ENCODE measurements around the gene GAS7.

GAS7 gene

DNA sequence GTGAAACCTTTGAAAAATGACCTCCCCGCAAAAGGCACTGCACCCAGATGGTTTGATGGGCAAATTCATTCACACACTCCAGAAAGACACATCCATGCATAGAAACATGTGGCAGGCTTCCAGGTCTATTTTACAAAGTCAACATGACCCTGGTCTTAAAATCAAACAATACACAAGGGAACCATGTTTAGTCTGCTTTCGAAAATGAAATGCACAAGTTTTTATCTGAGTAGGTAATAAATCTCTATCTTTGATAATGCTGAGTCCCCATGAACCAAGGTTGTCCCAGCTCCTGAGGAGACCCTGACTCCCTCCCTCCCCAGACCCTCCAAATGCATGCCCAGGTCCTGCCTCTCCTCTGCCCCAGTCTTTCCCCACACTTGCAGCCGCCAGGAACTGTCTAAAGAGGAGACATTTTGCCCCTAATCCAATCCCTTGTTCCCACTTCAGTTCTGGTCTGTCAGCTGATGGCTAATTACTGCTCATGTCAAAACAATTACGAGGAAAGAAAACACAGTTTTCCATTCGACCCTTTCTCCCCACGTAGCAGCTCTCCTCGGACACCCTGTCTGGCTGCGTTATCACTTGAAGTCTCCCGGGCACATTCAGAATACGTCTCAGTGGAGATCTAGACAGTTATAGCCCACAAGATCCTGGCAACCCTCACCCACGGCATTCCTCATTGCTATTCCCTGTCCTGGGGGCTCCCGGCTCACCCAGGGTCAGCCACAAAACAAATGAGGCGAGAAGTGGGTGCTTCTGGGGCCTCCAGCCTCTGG lies 224.5 kb downstream of the GAS7 start:
- no peak for DNase-seq

DNA sequence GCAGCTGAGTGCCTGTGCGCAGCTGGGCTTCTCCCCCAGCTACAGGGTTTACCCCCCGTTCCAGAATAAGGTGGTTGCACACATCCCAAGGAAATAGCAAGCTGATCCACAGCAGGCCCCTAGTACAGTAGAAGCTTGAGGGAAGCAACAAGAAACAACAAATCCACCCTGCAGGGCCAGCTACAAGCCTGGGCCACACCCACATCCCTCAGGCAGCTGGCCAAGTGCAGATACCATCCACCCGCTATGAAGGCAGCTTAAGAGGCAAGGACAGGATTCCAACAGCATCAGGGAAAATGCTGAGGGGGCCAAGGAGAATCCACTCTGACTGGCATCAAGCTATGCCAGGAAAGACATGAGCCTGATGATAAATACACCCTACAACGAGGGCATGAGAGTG lies 226.4 kb downstream of the GAS7 start:
- no peak for DNase-seq

DNA sequence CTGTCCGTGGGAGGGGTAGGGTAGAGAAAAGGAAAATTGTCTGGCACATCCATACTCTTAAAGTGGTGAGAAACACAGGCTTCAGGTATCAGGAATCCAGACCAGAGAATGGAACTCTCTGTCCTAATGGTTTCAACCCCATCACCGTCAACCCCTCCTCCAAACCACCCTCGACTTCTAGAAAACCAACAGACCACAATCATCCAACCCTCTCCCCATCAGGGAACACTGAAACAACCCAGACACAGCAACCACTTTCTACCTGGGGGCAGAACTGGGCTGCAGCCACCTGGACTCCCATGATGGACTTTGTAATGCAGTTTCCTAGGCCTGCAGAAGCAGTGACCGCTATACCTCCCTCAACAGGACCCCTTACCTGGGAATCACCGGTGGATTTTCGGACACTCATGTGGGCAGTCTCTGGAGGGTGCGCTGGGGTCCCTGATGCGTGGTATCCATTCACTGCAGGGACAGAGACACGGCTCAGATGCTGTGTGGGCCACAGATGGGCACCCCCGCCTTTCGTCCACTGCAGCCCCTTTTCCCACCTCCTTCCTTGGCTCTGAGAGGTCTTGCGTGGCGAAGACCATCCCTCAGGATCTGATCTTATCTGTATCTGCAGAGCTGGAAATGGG lies 229.0 kb downstream of the GAS7 start:
- no peak for DNase-seq

DNA sequence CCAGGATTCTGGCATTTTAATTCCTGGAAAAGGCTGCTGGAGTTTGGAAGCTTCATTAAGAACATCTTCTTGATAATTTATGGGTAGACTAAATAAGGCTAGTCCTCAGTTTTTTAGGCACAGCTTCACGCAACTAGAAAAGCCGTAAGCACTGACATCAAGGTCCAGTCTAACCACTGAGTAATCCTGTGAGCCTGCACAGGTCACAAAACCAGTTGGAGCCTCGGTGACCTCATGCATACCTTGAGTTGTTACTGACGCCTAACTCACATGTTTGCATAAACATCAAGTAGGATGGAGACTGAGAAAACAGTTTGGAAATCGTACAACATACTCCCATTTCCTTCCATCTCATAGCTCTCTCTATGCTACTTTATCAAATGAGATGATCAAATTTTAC lies 229.5 kb downstream of the GAS7 start:
- DNase-seq: no peak

DNA sequence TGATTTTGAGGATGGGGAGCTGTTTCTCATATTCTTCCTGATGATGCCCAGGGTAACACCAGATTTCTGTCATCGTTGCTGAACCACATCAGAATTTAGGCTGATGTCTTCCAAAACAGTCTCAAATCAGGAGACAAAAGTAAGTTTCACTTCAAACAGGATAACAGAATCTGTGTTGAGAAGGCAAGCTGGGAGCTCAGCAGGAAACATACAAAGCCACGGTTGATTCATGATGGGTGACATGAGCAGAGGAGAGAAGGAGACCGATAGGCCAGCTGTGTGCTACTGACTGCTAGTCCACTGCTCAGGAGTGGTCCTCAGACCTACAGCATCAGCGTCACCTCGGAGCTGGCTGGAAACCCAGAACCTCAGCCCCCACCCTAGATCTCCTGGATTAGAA lies 230.4 kb downstream of the GAS7 start:
- no peak for DNase-seq

DNA sequence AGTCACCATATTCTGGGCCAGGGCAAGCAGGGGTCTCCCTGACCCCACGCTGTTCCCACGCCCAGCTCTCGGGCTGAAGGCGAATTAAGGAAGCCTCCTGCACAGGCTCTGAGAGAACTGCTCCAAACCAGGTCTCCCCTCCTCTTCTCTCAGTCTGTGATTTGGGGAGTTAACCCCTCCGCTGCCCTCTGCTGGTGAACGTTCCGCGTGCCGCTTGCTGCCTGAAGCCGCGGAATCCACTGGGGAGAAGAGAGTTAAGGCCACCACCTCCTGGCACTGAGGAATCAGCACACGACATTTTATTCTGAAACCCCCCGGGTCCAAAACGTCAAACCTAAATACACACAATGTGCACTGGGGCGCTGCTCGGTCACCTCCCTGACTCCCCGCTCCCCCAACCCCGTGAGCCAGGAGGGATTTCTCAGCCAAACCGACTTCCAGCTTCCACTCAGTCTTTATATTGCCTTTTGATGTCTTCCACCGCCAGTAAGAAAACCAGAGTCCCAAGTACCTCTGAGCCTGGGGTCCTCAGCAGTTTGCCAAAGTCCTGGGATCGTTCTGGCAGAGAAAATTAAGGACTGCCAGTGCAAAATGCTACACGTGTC lies 238.9 kb downstream of the GAS7 start:
- DNase-seq: no peak

DNA sequence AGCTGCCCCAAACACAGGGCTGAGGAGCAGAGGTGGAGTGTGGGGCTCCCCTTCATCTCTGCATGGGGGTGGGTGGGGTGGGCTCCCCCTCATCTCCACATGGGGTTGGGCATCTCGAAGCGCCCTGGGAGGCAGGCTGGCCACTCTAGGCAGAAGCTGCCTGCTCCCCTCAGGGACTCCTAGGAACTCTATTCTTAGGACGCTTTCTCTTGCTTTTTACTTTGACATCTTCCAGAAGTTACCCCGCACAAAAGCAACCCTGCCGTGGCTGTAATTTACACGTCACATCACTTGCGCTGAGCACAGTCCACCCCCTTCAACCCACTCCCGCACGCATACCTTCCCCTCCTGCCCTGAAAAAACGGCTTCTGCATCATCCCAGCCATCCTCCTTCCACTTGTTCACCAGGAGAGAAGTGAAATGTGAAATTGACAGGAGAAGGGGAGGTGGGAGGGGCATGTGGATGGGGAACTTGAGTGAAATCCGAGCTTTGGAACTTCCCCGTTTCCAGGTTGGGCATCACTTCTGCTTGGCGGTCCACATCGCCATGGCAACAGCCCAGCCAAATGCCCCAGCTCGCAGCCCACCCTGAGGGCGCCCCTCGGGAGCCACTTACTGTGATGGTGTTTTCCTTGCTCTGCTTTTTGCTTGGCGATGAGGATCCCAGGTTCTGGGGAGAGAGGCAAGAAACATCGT lies 239.7 kb downstream of the GAS7 start:
- peak; percentile 31 to 59 for DNase-seq

DNA sequence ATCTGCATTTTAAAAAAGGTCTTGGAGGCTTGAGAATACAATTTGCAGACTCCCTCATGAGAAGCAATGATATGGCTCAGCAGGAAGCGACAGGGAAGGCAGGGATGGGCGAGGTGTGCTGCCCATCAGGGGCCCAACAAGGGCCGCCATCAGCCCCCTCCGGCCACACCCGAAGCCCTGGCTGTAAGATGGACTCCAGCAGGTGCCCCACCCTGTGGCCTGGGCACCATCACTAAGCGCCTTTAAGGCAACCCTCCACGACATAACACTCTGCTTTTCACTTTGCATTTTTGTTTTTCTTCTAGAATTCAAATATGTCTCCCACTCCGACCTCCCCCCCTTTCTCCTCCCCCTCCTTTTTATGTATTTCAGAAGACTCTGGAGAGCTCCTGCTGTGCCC lies 241.2 kb downstream of the GAS7 start:
- DNase-seq: no peak

DNA sequence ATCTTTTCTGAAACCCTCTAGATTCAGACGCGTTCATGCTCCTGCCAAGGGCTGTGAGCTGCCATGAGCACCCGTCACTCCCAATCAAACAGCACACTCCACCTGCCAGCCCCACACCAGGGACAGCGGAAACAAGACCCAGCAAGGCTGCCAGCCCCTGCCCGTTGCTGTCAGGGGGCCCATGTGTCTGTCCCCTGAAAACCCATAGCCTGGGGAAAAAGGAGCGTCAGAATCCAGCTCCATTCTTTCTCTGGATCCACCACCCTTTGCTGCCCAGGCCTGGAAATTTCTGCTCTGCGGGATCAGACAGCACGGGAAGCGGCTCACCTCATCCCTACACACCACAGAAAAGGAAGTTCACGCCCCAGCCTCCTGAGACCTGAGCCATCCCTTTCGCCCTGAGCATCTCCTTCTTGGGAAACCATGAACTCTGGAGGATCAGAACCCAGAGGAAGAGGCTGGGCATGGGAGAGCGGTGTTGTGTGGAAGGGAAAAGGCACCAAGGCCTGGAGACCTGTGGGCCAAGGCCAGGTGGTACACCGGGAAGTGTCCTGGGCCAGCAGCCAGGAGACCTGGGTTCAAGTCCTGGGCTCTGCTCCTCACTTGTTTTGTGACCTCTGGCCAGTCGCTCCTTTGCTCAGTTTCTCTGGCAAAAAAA lies 241.8 kb downstream of the GAS7 start:
- DNase-seq: no peak

DNA sequence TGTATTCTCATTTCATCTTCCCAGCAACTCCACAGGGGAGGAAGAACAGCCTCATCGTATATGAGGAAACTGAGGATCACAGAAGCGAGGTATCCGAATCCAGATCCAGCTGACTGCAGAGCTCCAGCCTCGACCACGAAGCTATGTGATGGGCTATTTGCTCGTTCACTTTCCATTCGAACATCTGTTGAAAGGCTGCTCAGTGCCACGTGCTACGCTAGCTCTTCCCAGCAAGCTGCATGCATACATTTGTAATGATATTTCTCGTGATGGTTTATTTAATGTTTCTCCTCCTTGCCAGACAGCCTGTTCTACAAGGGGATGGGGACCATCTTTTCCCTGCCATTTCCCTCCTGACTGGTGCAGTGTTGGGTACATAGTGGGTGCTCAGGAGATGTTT lies 244.9 kb downstream of the GAS7 start:
- DNase-seq: no peak

DNA sequence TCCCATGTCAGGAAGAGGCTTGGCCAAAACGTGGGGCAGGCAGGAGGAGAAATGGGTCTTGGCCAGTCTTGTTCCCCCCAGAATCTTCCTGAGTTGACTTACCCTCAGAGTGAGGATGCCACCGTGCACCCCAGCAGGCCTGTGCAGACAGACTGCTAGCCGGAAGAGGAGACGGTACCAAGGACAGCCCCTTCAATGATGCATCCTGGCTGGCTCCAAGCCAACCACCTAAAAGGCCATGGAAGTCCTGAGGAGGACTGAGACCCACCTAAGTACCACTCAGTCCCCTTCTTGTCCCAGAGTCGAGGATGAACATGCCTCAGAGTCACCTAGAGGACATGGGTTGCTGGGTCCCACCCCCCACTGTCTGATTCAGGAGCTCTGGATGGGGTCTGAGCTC lies 246.6 kb downstream of the GAS7 start:
- DNase-seq: no peak

DNA sequence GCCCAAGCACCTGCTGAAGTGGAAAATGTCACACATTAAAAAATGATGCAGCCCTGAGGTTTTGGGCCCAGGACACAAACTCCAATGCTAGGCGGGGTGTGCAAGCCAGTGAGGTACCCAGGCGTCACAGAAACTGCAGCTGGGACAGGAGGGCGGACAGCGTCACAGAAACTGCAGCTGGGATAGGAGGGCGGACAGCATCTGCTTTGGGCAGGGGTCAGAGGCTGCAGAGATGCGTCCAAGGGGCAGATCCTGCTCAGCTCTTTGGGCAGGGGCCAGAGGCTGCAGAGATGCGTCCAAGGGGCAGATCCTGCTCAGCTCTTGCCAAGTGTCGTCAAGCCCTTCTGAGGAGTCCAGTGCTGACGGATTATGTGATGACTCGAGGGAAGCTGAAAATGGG lies 249.5 kb downstream of the GAS7 start:
- no peak for DNase-seq

DNA sequence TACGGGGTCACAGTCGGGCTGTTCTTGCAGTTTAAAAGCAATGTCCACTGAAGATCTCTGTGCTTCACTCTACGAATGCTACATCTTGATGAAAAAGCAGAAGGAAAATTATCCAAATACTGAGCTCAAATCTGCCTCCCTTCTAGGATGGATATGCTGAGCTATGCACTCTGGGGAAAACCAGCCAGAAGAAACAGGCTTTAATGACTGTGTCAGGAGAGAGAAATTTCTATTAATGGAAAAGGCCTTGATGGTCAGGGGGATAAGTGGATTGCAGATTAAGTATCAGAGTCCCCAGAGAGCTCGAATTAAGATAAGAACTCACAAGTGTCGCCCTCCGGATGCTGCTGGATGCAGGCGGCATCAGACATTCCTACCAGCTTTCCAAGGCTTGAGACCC lies 253.7 kb downstream of the GAS7 start:
- DNase-seq: no peak

DNA sequence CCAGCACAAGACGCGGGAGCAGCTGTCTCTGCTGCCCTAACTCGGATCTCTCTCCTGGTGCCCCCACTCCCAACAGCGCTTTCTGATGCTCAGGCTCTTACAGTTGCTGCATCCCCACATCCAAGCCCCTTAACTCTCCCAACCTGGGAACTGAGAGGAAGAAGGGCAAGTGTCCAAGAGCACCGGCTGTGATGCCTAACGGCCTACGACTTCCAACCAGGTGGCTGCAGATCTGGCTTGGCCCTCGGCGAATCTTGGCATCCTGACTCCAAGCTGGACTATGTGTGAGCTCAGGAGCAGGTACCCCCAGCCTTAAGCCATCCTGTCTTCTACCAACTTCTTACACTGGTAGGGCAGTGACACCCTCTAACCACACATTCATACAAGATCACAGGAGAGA lies 255.1 kb downstream of the GAS7 start:
- no peak for DNase-seq

DNA sequence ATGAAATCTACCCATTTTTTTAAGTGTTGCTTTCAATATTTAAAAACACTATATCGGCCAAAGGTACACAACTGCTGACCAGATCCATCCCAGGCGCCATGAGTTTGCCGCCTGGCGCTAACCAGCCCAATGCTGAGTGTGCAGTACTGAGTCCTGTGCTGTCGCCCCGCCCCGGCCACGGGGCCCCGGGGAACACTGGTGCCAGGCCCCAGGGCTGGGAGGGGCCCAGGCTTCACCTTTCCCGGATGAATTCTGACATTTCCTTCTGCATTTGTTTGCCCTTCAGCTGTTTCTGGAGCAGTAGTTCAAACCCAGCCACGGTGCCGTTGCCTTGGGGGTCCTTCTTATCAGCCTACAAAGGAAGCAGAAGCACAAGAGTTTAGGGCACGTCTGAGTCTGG lies 255.5 kb downstream of the GAS7 start:
- DNase-seq: no peak

DNA sequence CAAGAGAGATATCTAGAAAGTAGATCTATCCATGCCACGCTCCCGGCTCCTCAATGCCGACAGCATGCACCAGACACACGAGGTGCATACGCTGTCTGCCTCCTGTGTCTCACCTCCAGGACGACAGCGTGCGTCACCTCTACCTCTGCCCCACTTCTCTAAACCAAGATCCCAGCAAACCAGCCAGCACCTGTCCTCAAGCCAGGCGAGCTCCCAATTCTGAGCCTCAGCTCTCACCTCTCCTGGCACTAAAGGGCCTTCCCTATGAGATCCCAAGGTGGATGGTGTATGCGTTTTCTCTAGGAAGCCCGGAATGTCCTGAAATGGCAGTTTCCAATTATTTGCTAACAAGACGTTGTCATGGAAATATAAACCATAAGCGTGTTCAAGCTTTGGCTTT lies 257.1 kb downstream of the GAS7 start:
- DNase-seq: no peak

DNA sequence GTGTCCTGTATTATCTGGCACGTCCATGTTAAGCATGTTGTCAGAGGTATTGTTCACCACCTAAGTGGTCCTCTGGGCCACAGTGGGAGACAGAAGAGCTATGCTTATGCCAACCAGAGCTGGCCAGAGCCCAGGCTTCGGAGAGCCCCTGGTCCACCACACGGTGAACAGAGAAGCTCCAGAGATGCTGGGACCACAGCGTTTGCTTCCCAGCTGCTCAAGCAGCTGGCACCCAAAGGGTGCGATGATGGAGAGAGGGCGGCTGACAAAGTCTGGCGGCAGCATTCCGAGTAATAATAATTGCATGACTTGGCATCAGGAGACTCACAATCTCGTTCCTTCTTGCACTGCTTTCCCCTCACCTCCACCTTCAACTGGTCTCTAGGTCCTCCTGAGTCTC lies 257.6 kb downstream of the GAS7 start:
- no peak for DNase-seq

DNA sequence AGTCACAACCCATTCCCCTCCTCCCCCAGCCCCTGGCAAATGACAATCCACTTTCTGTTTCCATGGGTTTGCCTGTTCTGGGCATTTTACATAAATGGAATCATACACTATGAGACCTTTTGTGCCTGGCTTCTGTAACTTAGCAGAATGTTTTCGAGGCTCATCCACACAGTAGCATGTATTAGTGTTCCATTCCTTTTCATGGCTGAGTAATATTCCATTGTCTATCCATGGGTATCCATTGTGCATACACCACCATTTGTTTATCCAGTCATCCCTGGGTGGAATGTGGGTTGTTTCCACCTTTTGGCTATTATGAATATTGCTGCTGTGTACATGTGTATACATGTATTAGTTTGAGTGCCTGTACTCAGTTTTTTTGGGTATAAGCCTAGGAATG lies 259.6 kb downstream of the GAS7 start:
- DNase-seq: no peak

DNA sequence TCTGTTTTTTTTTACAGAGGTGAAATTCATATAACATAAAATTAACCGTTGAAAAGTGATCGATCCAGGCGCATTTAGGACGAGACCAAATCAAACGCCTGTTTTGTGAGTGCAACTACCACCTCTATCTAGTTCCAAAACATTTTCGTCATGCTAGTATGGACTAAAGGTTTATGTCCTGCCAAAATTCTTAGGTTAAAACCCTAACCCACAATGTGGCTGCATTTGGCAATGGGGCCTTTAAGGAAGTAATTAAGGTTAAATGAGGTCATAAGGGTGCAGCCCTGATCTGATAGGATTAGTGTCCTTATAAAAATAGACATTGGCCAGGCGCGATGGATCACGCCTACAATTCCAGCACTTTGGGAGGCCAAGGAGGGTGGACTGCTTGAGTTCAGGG lies 260.5 kb downstream of the GAS7 start:
- no peak for DNase-seq

DNA sequence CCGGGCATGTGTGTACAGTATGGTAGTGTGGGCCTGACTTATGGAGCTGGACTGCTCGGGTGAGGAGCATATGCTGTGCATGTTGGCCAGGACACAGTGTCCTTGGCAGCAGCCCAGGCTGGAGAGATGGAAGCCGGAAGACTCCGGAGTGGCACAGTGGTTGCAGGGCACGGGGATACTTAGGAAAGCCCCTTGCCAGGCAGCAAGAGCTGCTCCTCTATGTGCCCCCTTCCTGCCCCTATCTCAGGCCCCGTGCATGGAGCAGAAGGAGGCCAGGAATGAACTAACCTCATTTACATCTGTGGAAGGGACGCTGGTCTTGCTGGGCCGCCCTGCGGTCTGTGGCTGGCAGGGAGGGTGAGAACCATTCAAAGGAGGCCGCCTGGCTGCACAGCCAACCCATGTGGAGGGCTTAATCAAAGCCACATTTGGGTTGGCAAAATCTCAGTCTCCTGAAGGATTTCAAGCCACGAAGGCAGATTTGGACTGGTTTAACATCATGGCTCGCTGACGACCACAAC lies 261.1 kb downstream of the GAS7 start:
- no peak for DNase-seq

DNA sequence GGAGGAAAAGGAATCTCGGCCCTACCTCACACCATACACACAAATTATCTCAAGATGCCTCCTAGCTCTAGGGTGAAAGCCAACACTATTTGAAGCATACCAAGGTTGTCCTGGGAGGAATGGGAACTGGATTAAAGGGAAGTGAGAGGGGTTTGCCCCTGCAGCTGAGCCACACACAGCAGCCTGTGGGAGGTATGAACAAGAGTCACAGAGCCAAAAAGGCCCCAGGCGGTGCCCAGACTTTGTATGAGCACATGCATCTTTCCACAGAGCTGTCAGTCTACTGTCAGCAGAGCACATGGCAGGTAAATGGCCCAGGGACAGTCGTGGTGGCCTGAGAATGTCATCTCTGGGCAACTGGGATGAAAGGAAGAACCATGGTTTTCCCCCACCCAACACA lies 262.3 kb downstream of the GAS7 start:
- peak; percentile 58 to 88 for DNase-seq

DNA sequence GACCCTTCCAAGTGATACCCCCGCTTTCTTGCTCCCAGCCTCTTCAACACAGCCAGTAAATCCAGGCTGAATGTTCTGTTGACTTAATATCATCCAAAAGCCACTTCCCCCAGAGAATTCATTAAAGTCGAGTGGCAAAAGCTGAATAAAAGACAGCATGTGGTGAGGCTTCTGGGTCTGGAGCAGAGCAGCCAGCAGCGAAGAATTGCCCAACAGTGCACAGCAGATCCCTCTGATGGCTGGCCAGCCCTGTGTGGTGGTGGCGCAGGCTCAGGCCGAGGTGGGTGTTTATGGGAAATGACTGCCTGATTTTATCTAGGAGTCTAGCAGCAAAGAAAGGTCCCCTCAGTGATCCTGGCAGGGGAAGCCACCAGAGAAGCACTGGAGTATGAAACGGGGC lies 263.0 kb downstream of the GAS7 start:
- no peak for DNase-seq

DNA sequence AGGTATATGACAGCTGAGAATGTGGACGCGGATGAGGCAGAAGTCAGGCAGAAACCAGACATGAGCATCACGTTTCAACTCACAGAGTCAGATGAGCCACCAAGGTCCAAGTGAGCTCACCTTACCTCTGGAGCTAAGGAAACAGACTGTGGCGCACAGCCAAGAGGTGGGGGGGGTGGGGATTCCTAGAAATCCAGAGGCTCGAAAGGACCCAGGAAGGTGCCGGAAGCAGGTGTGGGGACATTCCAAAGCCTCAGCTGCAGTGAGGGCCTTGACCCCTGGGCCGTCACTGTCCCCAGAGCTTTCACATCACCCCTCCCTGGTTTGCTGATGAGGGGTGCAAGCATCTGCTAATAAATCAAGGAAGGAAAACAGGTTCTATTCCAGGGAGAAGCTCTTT lies 264.1 kb downstream of the GAS7 start:
- DNase-seq: no peak

Measured in inflammatory macrophage treated with lipopolysaccharide for 1 hour (primary cell).